HEK293 (cell line): ENCODE results near the gene CKS1B.

Source experiments
- EGR2 ChIP-seq: fragments of 450-650 bp; formaldehyde crosslinking; IDR thresholded peaks from 2 replicates; pipeline ENCODE4 v1.5.1; 2016; ENCODE audit warnings: low read depth, missing biosample characterization, missing genetic modification characterization
- GLIS2 ChIP-seq: fragments of 450-650 bp; formaldehyde crosslinking; IDR thresholded peaks from 2 replicates; pipeline ENCODE4 v1.5.1; 2016; ENCODE audit warnings: missing biosample characterization, missing genetic modification characterization
- IKZF3 ChIP-seq: fragments of 450-650 bp; IDR thresholded peaks from 2 replicates; pipeline ENCODE4 v1.5.0; 2018; ENCODE audit warnings: missing biosample characterization, mild to moderate bottlenecking, missing genetic modification characterization, moderate library complexity
- KLF10 ChIP-seq: fragments of 450-650 bp; IDR thresholded peaks from 2 replicates; pipeline ENCODE4 v1.5.1; 2018; ENCODE audit warnings: missing biosample characterization, mild to moderate bottlenecking, missing genetic modification characterization
- MYNN ChIP-seq: fragments of 450-650 bp; formaldehyde crosslinking; IDR thresholded peaks from 2 replicates; pipeline ENCODE4 v1.5.1; 2016; ENCODE audit warnings: missing biosample characterization, missing genetic modification characterization, borderline replicate concordance
- SCRT2 ChIP-seq: fragments of 450-650 bp; formaldehyde crosslinking; IDR thresholded peaks from 2 replicates; pipeline ENCODE4 v1.5.1; 2016; ENCODE audit warnings: missing biosample characterization, missing genetic modification characterization
- SP2 ChIP-seq: fragments of 450-650 bp; formaldehyde crosslinking; IDR thresholded peaks from 2 replicates; pipeline ENCODE4 v1.5.1; 2016; ENCODE audit warnings: missing biosample characterization, missing genetic modification characterization
- TRIM28 ChIP-seq: IDR thresholded peaks from 2 replicates; pipeline ENCODE4 v1.6.1; 2011; ENCODE audit warnings: low read length, control low read depth, borderline replicate concordance
- ZBTB11 ChIP-seq: fragments of 450-650 bp; formaldehyde crosslinking; conservative IDR thresholded peaks from 2 replicates; pipeline ENCODE4 v1.5.1; 2016; ENCODE audit warnings: low read depth, missing biosample characterization, missing genetic modification characterization
- ZEB2 ChIP-seq: fragments of 450-650 bp; formaldehyde crosslinking; IDR thresholded peaks from 2 replicates; pipeline ENCODE4 v1.5.1; 2016; ENCODE audit warnings: missing biosample characterization, missing genetic modification characterization
- ZNF155 ChIP-seq: fragments of 450-650 bp; formaldehyde crosslinking; IDR thresholded peaks from 2 replicates; pipeline ENCODE4 v1.5.1; 2016; ENCODE audit warnings: missing biosample characterization, missing genetic modification characterization
- ZNF18 ChIP-seq: fragments of 450-650 bp; formaldehyde crosslinking; IDR thresholded peaks from 2 replicates; pipeline ENCODE4 v1.5.1; 2016; ENCODE audit warnings: missing biosample characterization, missing genetic modification characterization
- ZNF324 ChIP-seq: fragments of 450-650 bp; formaldehyde crosslinking; IDR thresholded peaks from 2 replicates; pipeline ENCODE4 v1.5.1; 2016; ENCODE audit warnings: missing biosample characterization, missing genetic modification characterization
- ZNF394 ChIP-seq: fragments of 450-650 bp; formaldehyde crosslinking; IDR thresholded peaks from 2 replicates; pipeline ENCODE4 v1.5.1; 2016; ENCODE audit warnings: missing biosample characterization, missing genetic modification characterization, mild to moderate bottlenecking, moderate library complexity, borderline replicate concordance
- ZNF544 ChIP-seq: fragments of 450-650 bp; formaldehyde crosslinking; IDR thresholded peaks from 2 replicates; pipeline ENCODE4 v1.5.0; 2017; ENCODE audit warnings: missing biosample characterization, missing genetic modification characterization
- ZNF561 ChIP-seq: fragments of 450-650 bp; IDR thresholded peaks from 2 replicates; pipeline ENCODE4 v1.5.1; 2018; ENCODE audit warnings: missing biosample characterization, missing genetic modification characterization, borderline replicate concordance
- ZNF623 ChIP-seq: fragments of 450-650 bp; formaldehyde crosslinking; IDR thresholded peaks from 2 replicates; pipeline ENCODE4 v1.5.1; 2016; ENCODE audit warnings: missing biosample characterization, missing genetic modification characterization
- TF ChIP-seq, protein P1 (sequence below): fragments of 450-650 bp; formaldehyde crosslinking; IDR thresholded peaks from 2 replicates; pipeline ENCODE4 v1.5.1; 2016; ENCODE audit warnings: missing biosample characterization, missing genetic modification characterization
- TF ChIP-seq, protein P2 (sequence below): fragments of 450-650 bp; formaldehyde crosslinking; conservative IDR thresholded peaks from 2 replicates; pipeline ENCODE4 v1.5.1; 2016; ENCODE audit warnings: low read depth, missing biosample characterization, missing genetic modification characterization
- TF ChIP-seq, protein P3 (sequence below): fragments of 450-650 bp; formaldehyde crosslinking; IDR thresholded peaks from 2 replicates; pipeline ENCODE4 v1.5.1; 2016; ENCODE audit warnings: missing biosample characterization, missing genetic modification characterization
- TF ChIP-seq, protein P4 (sequence below): fragments of 450-650 bp; formaldehyde crosslinking; IDR thresholded peaks from 2 replicates; pipeline ENCODE4 v1.5.1; 2016; ENCODE audit warnings: missing biosample characterization, missing genetic modification characterization, low read depth

The CKS1B gene

GRCh38 chr1:155000726-155001424 lies 26.4 kb downstream of the CKS1B start (continued):
- peak; percentile 100 for TF ChIP-seq GLIS2 (tag by site-specific recombination)
- TF ChIP-seq SCRT2 (tag by site-specific recombination) = peak; percentile 100
- peak; percentile 61; the same call in 1 of the 2 replicates for TF ChIP-seq TRIM28
- TF ChIP-seq ZNF394 (tag by site-specific recombination) = peak; percentile 72
- TF ChIP-seq SP2 (tag by site-specific recombination) = peak; percentile 89
- peak; percentile 62 for TF ChIP-seq IKZF3 (tag by site-specific recombination)
- TF ChIP-seq, protein P1, sequence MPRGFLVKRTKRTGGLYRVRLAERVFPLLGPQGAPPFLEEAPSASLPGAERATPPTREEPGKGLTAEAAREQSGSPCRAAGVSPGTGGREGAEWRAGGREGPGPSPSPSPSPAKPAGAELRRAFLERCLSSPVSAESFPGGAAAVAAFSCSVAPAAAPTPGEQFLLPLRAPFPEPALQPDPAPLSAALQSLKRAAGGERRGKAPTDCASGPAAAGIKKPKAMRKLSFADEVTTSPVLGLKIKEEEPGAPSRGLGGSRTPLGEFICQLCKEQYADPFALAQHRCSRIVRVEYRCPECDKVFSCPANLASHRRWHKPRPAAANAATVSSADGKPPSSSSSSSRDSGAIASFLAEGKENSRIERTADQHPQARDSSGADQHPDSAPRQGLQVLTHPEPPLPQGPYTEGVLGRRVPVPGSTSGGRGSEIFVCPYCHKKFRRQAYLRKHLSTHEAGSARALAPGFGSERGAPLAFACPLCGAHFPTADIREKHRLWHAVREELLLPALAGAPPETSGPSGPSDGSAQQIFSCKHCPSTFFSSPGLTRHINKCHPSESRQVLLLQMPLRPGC (tag by site-specific recombination) = peak; percentile 79
- TF ChIP-seq ZNF155 (tag by site-specific recombination) = no peak
- peak; percentile 98 for TF ChIP-seq ZEB2 (tag by site-specific recombination)
- peak; percentile 60; the same call in 1 of the 2 replicates for TF ChIP-seq ZNF18 (tag by site-specific recombination)
- TF ChIP-seq, protein P2, sequence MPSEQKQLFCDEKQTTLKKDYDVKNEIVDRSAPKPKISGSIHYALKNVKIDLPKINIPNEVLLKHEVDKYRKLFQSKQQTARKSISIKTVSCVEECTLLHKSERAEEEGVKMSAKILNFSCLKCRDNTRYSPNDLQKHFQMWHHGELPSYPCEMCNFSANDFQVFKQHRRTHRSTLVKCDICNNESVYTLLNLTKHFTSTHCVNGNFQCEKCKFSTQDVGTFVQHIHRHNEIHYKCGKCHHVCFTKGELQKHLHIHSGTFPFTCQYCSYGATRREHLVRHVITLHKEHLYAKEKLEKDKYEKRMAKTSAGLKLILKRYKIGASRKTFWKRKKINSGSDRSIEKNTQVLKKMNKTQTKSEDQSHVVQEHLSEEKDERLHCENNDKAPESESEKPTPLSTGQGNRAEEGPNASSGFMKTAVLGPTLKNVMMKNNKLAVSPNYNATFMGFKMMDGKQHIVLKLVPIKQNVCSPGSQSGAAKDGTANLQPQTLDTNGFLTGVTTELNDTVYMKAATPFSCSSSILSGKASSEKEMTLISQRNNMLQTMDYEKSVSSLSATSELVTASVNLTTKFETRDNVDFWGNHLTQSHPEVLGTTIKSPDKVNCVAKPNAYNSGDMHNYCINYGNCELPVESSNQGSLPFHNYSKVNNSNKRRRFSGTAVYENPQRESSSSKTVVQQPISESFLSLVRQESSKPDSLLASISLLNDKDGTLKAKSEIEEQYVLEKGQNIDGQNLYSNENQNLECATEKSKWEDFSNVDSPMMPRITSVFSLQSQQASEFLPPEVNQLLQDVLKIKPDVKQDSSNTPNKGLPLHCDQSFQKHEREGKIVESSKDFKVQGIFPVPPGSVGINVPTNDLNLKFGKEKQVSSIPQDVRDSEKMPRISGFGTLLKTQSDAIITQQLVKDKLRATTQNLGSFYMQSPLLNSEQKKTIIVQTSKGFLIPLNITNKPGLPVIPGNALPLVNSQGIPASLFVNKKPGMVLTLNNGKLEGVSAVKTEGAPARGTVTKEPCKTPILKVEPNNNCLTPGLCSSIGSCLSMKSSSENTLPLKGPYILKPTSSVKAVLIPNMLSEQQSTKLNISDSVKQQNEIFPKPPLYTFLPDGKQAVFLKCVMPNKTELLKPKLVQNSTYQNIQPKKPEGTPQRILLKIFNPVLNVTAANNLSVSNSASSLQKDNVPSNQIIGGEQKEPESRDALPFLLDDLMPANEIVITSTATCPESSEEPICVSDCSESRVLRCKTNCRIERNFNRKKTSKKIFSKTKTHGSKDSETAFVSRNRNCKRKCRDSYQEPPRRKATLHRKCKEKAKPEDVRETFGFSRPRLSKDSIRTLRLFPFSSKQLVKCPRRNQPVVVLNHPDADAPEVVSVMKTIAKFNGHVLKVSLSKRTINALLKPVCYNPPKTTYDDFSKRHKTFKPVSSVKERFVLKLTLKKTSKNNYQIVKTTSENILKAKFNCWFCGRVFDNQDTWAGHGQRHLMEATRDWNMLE (tag by site-specific recombination) = no peak
- peak; percentile 99 for TF ChIP-seq ZNF561 (tag by site-specific recombination)
- peak; percentile 99 for TF ChIP-seq ZNF324
- no peak for TF ChIP-seq ZNF544 (tag by site-specific recombination)
- peak; percentile 93 for TF ChIP-seq KLF10
- no peak; the same call in 1 of the 2 replicates for TF ChIP-seq MYNN
- TF ChIP-seq, protein P3, sequence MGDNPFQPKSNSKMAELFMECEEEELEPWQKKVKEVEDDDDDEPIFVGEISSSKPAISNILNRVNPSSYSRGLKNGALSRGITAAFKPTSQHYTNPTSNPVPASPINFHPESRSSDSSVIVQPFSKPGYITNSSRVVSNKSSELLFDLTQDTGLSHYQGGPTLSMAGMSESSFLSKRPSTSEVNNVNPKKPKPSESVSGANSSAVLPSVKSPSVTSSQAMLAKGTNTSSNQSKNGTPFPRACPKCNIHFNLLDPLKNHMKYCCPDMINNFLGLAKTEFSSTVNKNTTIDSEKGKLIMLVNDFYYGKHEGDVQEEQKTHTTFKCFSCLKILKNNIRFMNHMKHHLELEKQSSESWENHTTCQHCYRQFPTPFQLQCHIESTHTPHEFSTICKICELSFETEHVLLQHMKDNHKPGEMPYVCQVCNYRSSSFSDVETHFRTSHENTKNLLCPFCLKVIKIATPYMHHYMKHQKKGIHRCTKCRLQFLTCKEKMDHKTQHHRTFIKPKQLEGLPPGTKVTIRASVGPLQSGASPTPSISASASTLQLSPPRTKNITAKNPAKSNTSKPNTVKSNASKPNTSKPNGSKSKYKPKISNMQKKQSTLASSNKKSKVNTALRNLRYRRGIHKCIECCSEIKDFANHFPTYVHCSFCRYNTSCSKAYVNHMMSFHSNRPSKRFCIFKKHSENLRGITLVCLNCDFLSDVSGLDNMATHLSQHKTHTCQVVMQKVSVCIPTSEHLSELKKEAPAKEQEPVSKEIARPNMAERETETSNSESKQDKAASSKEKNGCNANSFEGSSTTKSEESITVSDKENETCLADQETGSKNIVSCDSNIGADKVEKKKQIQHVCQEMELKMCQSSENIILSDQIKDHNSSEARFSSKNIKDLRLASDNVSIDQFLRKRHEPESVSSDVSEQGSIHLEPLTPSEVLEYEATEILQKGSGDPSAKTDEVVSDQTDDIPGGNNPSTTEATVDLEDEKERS = peak; percentile 87; the same call in 1 of the 2 replicates
- peak; percentile 55 for TF ChIP-seq ZNF623 (tag by site-specific recombination)
- peak; percentile 69 for TF ChIP-seq ZBTB11 (tag by site-specific recombination)
- TF ChIP-seq, protein P4, sequence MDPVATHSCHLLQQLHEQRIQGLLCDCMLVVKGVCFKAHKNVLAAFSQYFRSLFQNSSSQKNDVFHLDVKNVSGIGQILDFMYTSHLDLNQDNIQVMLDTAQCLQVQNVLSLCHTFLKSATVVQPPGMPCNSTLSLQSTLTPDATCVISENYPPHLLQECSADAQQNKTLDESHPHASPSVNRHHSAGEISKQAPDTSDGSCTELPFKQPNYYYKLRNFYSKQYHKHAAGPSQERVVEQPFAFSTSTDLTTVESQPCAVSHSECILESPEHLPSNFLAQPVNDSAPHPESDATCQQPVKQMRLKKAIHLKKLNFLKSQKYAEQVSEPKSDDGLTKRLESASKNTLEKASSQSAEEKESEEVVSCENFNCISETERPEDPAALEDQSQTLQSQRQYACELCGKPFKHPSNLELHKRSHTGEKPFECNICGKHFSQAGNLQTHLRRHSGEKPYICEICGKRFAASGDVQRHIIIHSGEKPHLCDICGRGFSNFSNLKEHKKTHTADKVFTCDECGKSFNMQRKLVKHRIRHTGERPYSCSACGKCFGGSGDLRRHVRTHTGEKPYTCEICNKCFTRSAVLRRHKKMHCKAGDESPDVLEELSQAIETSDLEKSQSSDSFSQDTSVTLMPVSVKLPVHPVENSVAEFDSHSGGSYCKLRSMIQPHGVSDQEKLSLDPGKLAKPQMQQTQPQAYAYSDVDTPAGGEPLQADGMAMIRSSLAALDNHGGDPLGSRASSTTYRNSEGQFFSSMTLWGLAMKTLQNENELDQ (tag by site-specific recombination) = no peak
- TF ChIP-seq EGR2 (tag by site-specific recombination) = peak; percentile 51; the same call in 1 of the 2 replicates
